Activated naive CD4-positive, alpha-beta T cell treated with anti-CD3 and anti-CD28 coated beads, Interleukin-2, amount 50 U/mL, for 24 hours (primary cell): ENCODE data around the gene DGCR6.
"Not testable (repeated sequence)": the region's sequence is repeated elsewhere in the genome, so short reads cannot be mapped to it uniquely, and the experiment has no call there.

Experiments used
- H3K27ac Mint-ChIP-seq: one replicate; pipeline ENCODE4 v1.8.0; 2021; ENCODE audit warnings: mild to moderate bottlenecking, mixed read lengths
- H3K27me3 Mint-ChIP-seq: one replicate; pipeline ENCODE4 v1.8.0; 2021; ENCODE audit warnings: mixed read lengths
- H3K36me3 Mint-ChIP-seq: one replicate; pipeline ENCODE4 v1.8.0; 2021; ENCODE audit warnings: mixed read lengths
- H3K4me1 Mint-ChIP-seq: one replicate; pipeline ENCODE4 v1.8.0; 2021; ENCODE audit warnings: mixed read lengths
- H3K4me3 Mint-ChIP-seq: one replicate; pipeline ENCODE4 v1.8.0; 2021; ENCODE audit warnings: mild to moderate bottlenecking, mixed read lengths
- H3K9me3 Mint-ChIP-seq: one replicate; pipeline ENCODE4 v1.8.0; 2021; ENCODE audit warnings: mixed read lengths

The DGCR6 gene

GRCh38 chr22:18905540-18906409 is at the start of gene DGCR6:
TSS of gene DGCR6 (plus strand) at chr22:18906320. CDS start at chr22:18906375, 55 bp downstream.
- H3K36me3 Mint-ChIP-seq = no peaks in the 10 kb centered on the region
- H3K4me1 Mint-ChIP-seq = no peaks in the 10 kb centered on the region
- H3K27me3 Mint-ChIP-seq = no peaks in the 10 kb centered on the region
- H3K9me3 Mint-ChIP-seq = no peaks in the 10 kb centered on the region
- H3K27ac Mint-ChIP-seq = no peak within 1 kb of the TSS
- no peak within 1 kb of the TSS for H3K4me3 Mint-ChIP-seq

GRCh38 chr22:18859314-18859713 is 46.8 kb upstream of the DGCR6 start:
- H3K27me3 Mint-ChIP-seq, H3K4me3 Mint-ChIP-seq, H3K4me1 Mint-ChIP-seq, H3K9me3 Mint-ChIP-seq, H3K36me3 Mint-ChIP-seq, H3K27ac Mint-ChIP-seq: not testable (repeated sequence)

- not testable (repeated sequence) for H3K4me3 Mint-ChIP-seq, H3K4me1 Mint-ChIP-seq, H3K27me3 Mint-ChIP-seq, H3K9me3 Mint-ChIP-seq, H3K27ac Mint-ChIP-seq, H3K36me3 Mint-ChIP-seq
Measured at GRCh38 chr22:18881260-18881659, 24.9 kb upstream of the DGCR6 start.

- H3K9me3 Mint-ChIP-seq, H3K27me3 Mint-ChIP-seq, H3K36me3 Mint-ChIP-seq, H3K4me1 Mint-ChIP-seq, H3K27ac Mint-ChIP-seq, H3K4me3 Mint-ChIP-seq: not testable (repeated sequence)
Measured at GRCh38 chr22:18884465-18884864, 21.7 kb upstream of the DGCR6 start.

- Mint-ChIP-seq H3K27ac (no peak overlapping the region), H3K4me1 (no peaks in the 10 kb centered on the region), H3K4me3 (no peak overlapping the region), H3K36me3 (no peaks in the 10 kb centered on the region), H3K27me3 (no peaks in the 10 kb centered on the region), H3K9me3 (no peaks in the 10 kb centered on the region)
Measured at GRCh38 chr22:18888115-18888514, 18.0 kb upstream of the DGCR6 start.

GRCh38 chr22:18890510-18891192 is 15.5 kb upstream of the DGCR6 start:
- H3K9me3 Mint-ChIP-seq, H3K27ac Mint-ChIP-seq, H3K27me3 Mint-ChIP-seq, H3K4me1 Mint-ChIP-seq, H3K4me3 Mint-ChIP-seq, H3K36me3 Mint-ChIP-seq: not testable (repeated sequence)

GRCh38 chr22:18893775-18894174 is 12.3 kb upstream of the DGCR6 start:
- H3K4me3 Mint-ChIP-seq, H3K27me3 Mint-ChIP-seq, H3K36me3 Mint-ChIP-seq, H3K27ac Mint-ChIP-seq, H3K9me3 Mint-ChIP-seq, H3K4me1 Mint-ChIP-seq: not testable (repeated sequence)

- H3K27ac Mint-ChIP-seq, H3K4me3 Mint-ChIP-seq, H3K9me3 Mint-ChIP-seq, H3K36me3 Mint-ChIP-seq, H3K27me3 Mint-ChIP-seq, H3K4me1 Mint-ChIP-seq: not testable (repeated sequence)
Measured at GRCh38 chr22:18896037-18896657, 10.0 kb upstream of the DGCR6 start.

- not testable (repeated sequence) for H3K9me3 Mint-ChIP-seq, H3K4me1 Mint-ChIP-seq, H3K36me3 Mint-ChIP-seq, H3K27me3 Mint-ChIP-seq, H3K4me3 Mint-ChIP-seq, H3K27ac Mint-ChIP-seq
Measured at GRCh38 chr22:18906410-18906745, 258 bp downstream of the DGCR6 start.

GRCh38 chr22:18906896-18907295 is 776 bp downstream of the DGCR6 start:
- Mint-ChIP-seq H3K36me3 (no peaks in the 10 kb centered on the region), H3K27ac (no peak overlapping the region), H3K4me1 (no peaks in the 10 kb centered on the region), H3K27me3 (no peaks in the 10 kb centered on the region), H3K4me3 (no peak overlapping the region), H3K9me3 (no peaks in the 10 kb centered on the region)

- H3K27ac Mint-ChIP-seq = no peak overlapping the region
- H3K36me3 Mint-ChIP-seq = no peaks in the 10 kb centered on the region
- H3K27me3 Mint-ChIP-seq = no peaks in the 10 kb centered on the region
- no peaks in the 10 kb centered on the region for H3K9me3 Mint-ChIP-seq
- no peak overlapping the region for H3K4me3 Mint-ChIP-seq
- no peaks in the 10 kb centered on the region for H3K4me1 Mint-ChIP-seq
Measured at GRCh38 chr22:18909556-18909955, 3.4 kb downstream of the DGCR6 start.

GRCh38 chr22:18911535-18911934 is 5.4 kb downstream of the DGCR6 start:
- H3K4me3 Mint-ChIP-seq, H3K27me3 Mint-ChIP-seq, H3K4me1 Mint-ChIP-seq, H3K9me3 Mint-ChIP-seq, H3K36me3 Mint-ChIP-seq, H3K27ac Mint-ChIP-seq: not testable (repeated sequence)

- not testable (repeated sequence) for H3K4me3 Mint-ChIP-seq, H3K27ac Mint-ChIP-seq, H3K9me3 Mint-ChIP-seq, H3K36me3 Mint-ChIP-seq, H3K4me1 Mint-ChIP-seq, H3K27me3 Mint-ChIP-seq
Measured at GRCh38 chr22:18912264-18912946, 6.3 kb downstream of the DGCR6 start.

GRCh38 chr22:18914558-18914957 is 8.4 kb downstream of the DGCR6 start:
- H3K4me1 Mint-ChIP-seq, H3K4me3 Mint-ChIP-seq, H3K36me3 Mint-ChIP-seq, H3K9me3 Mint-ChIP-seq, H3K27ac Mint-ChIP-seq, H3K27me3 Mint-ChIP-seq: not testable (repeated sequence)

GRCh38 chr22:18915550-18915949 is 9.4 kb downstream of the DGCR6 start:
- not testable (repeated sequence) for H3K27ac Mint-ChIP-seq, H3K9me3 Mint-ChIP-seq, H3K4me1 Mint-ChIP-seq, H3K27me3 Mint-ChIP-seq, H3K36me3 Mint-ChIP-seq, H3K4me3 Mint-ChIP-seq

GRCh38 chr22:18917818-18918217 is 11.7 kb downstream of the DGCR6 start:
- H3K36me3 Mint-ChIP-seq, H3K9me3 Mint-ChIP-seq, H3K4me3 Mint-ChIP-seq, H3K27ac Mint-ChIP-seq, H3K4me1 Mint-ChIP-seq, H3K27me3 Mint-ChIP-seq: not testable (repeated sequence)
